Measurements from ENCODE around the gene COP1. TPM values are rescaled to one million over a fixed set of nuclear protein-coding genes. Genes with fewer than 3 reads are reported as not detected.

Gene COP1
- total RNA-seq, 1 experiment from 2014 or later = 45.5 TPM

- Histone ChIP-seq H3K4me1 (replicated peaks) (no peaks in the 10 kb centered on the region; the same call in 1 of the 2 replicates), H3K27ac (no peak overlapping the region), H3K9me3 (replicated peaks) (no peaks in the 10 kb centered on the region), H3K36me3 (no peaks in the 10 kb centered on the region; the same call in 1 of the 2 replicates), H3K4me3 (no peak overlapping the region), H3K27me3 (replicated peaks) (no peaks in the 10 kb centered on the region)
- DNase-seq (ENCODE audit: low read depth in 1 of 2, low spot score in 2 of 2) = no peak
These were observed 18.5 kb downstream of the COP1 start for GRCh38 chr1:176188604-176189003.

- Histone ChIP-seq H3K4me3 (no peak overlapping the region), H3K27ac (no peak overlapping the region), H3K36me3 (peaks cover 6% of the 10 kb centered on the region), H3K4me1 (replicated peaks) (no peaks in the 10 kb centered on the region), H3K27me3 (replicated peaks) (no peaks in the 10 kb centered on the region), H3K9me3 (replicated peaks) (no peaks in the 10 kb centered on the region)
- no peak for DNase-seq (ENCODE audit: low read depth in 1 of 2, low spot score in 2 of 2)
These were observed 20.1 kb downstream of the COP1 start for GRCh38 chr1:176187001-176187400.

- no peaks in the 10 kb centered on the region for H3K4me1 ChIP-seq (replicated peaks)
- peaks cover 17% of the 10 kb centered on the region for H3K36me3 ChIP-seq
- H3K9me3 ChIP-seq (replicated peaks) = no peaks in the 10 kb centered on the region
- H3K4me3 ChIP-seq = no peak overlapping the region
- 0 out of 2 replicates have a peak overlapping the region, but pooled peaks have one; percentile 12 for H3K27ac ChIP-seq
- H3K27me3 ChIP-seq (replicated peaks) = no peaks in the 10 kb centered on the region
- DNase-seq (ENCODE audit: low read depth in 1 of 2, low spot score in 2 of 2) = peak in 1 of 2 experiments; percentile 2
These were observed 23.5 kb downstream of the COP1 start for GRCh38 chr1:176183618-176184017.

GRCh38 chr1:176178316-176178715, 28.8 kb downstream of the COP1 start:
- peaks cover 7% of the 10 kb centered on the region for H3K4me1 ChIP-seq (replicated peaks)
- no peak overlapping the region for H3K4me3 ChIP-seq
- DNase-seq (ENCODE audit: low read depth in 1 of 2, low spot score in 2 of 2) = no peak
- no peaks in the 10 kb centered on the region for H3K9me3 ChIP-seq (replicated peaks)
- H3K36me3 ChIP-seq = peaks cover 17% of the 10 kb centered on the region
- no peak overlapping the region for H3K27ac ChIP-seq
- no peaks in the 10 kb centered on the region for H3K27me3 ChIP-seq (replicated peaks)

- H3K4me3 ChIP-seq = no peak overlapping the region
- no peaks in the 10 kb centered on the region for H3K9me3 ChIP-seq (replicated peaks)
These were observed 29.3 kb downstream of the COP1 start for GRCh38 chr1:176177764-176178163.

GRCh38 chr1:176174108-176174507, 33.0 kb downstream of the COP1 start:
- Histone ChIP-seq H3K9me3 (replicated peaks) (no peaks in the 10 kb centered on the region), H3K27ac (0 out of 2 replicates have a peak overlapping the region, but pooled peaks have one; percentile 16), H3K36me3 (peaks cover 33% of the 10 kb centered on the region), H3K4me1 (replicated peaks) (peaks cover 7% of the 10 kb centered on the region), H3K27me3 (replicated peaks) (no peaks in the 10 kb centered on the region), H3K4me3 (no peak overlapping the region)
- peak in 1 of 2 experiments; percentile 31 for DNase-seq (ENCODE audit: low read depth in 1 of 2, low spot score in 2 of 2)

More at GRCh38 chr1:176177764-176178163, 29.3 kb downstream of the COP1 start:
- H3K36me3 ChIP-seq = peaks cover 20% of the 10 kb centered on the region
- no peak overlapping the region for H3K27ac ChIP-seq
- no peak for DNase-seq (ENCODE audit: low read depth in 1 of 2, low spot score in 2 of 2)
- no peaks in the 10 kb centered on the region for H3K27me3 ChIP-seq (replicated peaks)
- peaks cover 7% of the 10 kb centered on the region for H3K4me1 ChIP-seq (replicated peaks)

- Histone ChIP-seq H3K36me3 (peaks cover 33% of the 10 kb centered on the region), H3K9me3 (replicated peaks) (no peaks in the 10 kb centered on the region), H3K4me3 (no peak overlapping the region), H3K27ac (no peak overlapping the region), H3K27me3 (replicated peaks) (no peaks in the 10 kb centered on the region), H3K4me1 (replicated peaks) (peaks cover 7% of the 10 kb centered on the region)
- DNase-seq (ENCODE audit: low read depth in 1 of 2, low spot score in 2 of 2) = no peak
These were observed 34.9 kb downstream of the COP1 start for GRCh38 chr1:176172215-176172614.

- Histone ChIP-seq H3K4me1 (replicated peaks) (no peaks in the 10 kb centered on the region), H3K27ac (no peak overlapping the region), H3K4me3 (no peak overlapping the region), H3K27me3 (replicated peaks) (no peaks in the 10 kb centered on the region), H3K36me3 (peaks cover 33% of the 10 kb centered on the region), H3K9me3 (replicated peaks) (no peaks in the 10 kb centered on the region)
- DNase-seq (ENCODE audit: low read depth in 1 of 2, low spot score in 2 of 2) = no peak
These were observed 39.9 kb downstream of the COP1 start for GRCh38 chr1:176167210-176167609.

GRCh38 chr1:176165573-176165972, 41.5 kb downstream of the COP1 start:
- Histone ChIP-seq H3K4me1 (replicated peaks) (no peaks in the 10 kb centered on the region), H3K27ac (no peak overlapping the region), H3K9me3 (replicated peaks) (no peaks in the 10 kb centered on the region), H3K27me3 (replicated peaks) (no peaks in the 10 kb centered on the region), H3K4me3 (no peak overlapping the region), H3K36me3 (peaks cover 24% of the 10 kb centered on the region)
- DNase-seq (ENCODE audit: low read depth in 1 of 2, low spot score in 2 of 2) = no peak

GRCh38 chr1:176164014-176164678, 42.9 kb downstream of the COP1 start:
- no peak overlapping the region for H3K27ac ChIP-seq
- no peak for DNase-seq (ENCODE audit: low read depth in 1 of 2, low spot score in 2 of 2)
- H3K27me3 ChIP-seq (replicated peaks) = no peaks in the 10 kb centered on the region
- no peaks in the 10 kb centered on the region for H3K9me3 ChIP-seq (replicated peaks)
- no peaks in the 10 kb centered on the region for H3K4me1 ChIP-seq (replicated peaks)
- H3K4me3 ChIP-seq = no peak overlapping the region
- peaks cover 13% of the 10 kb centered on the region for H3K36me3 ChIP-seq

- Histone ChIP-seq H3K4me1 (replicated peaks) (no peaks in the 10 kb centered on the region), H3K9me3 (replicated peaks) (no peaks in the 10 kb centered on the region; the same call in 1 of the 2 replicates), H3K4me3 (no peak overlapping the region), H3K36me3 (peaks cover 9% of the 10 kb centered on the region), H3K27ac (no peak overlapping the region), H3K27me3 (replicated peaks) (no peaks in the 10 kb centered on the region)
- DNase-seq (ENCODE audit: low read depth in 1 of 2, low spot score in 2 of 2) = no peak
These were observed 47.1 kb downstream of the COP1 start for GRCh38 chr1:176159993-176160392.

GRCh38 chr1:176157995-176158394, 49.1 kb downstream of the COP1 start:
- Histone ChIP-seq H3K4me1 (replicated peaks) (no peaks in the 10 kb centered on the region), H3K36me3 (peaks cover 21% of the 10 kb centered on the region), H3K27me3 (replicated peaks) (no peaks in the 10 kb centered on the region), H3K27ac (no peak overlapping the region), H3K4me3 (no peak overlapping the region), H3K9me3 (replicated peaks) (no peaks in the 10 kb centered on the region; the same call in 1 of the 2 replicates)
- DNase-seq (ENCODE audit: low read depth in 1 of 2, low spot score in 2 of 2) = no peak

GRCh38 chr1:176149939-176150807, 56.9 kb downstream of the COP1 start:
- H3K36me3 ChIP-seq = peaks cover 25% of the 10 kb centered on the region
- no peaks in the 10 kb centered on the region for H3K27me3 ChIP-seq (replicated peaks)
- H3K9me3 ChIP-seq (replicated peaks) = no peaks in the 10 kb centered on the region

GRCh38 chr1:176144526-176144925, 62.6 kb downstream of the COP1 start:
- no peaks in the 10 kb centered on the region for H3K9me3 ChIP-seq (replicated peaks)
- H3K36me3 ChIP-seq = peaks cover 17% of the 10 kb centered on the region
- no peaks in the 10 kb centered on the region for H3K4me1 ChIP-seq (replicated peaks)
- no peak overlapping the region for H3K27ac ChIP-seq
- no peak overlapping the region for H3K4me3 ChIP-seq
- H3K27me3 ChIP-seq (replicated peaks) = no peaks in the 10 kb centered on the region
- DNase-seq (ENCODE audit: low read depth in 1 of 2, low spot score in 2 of 2) = no peak

More at GRCh38 chr1:176149939-176150807, 56.9 kb downstream of the COP1 start:
- no peak for DNase-seq (ENCODE audit: low read depth in 1 of 2, low spot score in 2 of 2)
- H3K27ac ChIP-seq = no peak overlapping the region
- H3K4me1 ChIP-seq (replicated peaks) = no peaks in the 10 kb centered on the region
- no peak overlapping the region for H3K4me3 ChIP-seq

All from SJSA1 (cell line).